HG02610 (cell line): ENCODE measurements around the gene EMSY.
"Not testable (repeated sequence)": the region's sequence is repeated elsewhere in the genome, so short reads cannot be mapped to it uniquely, and the experiment has no call there.

Experiments used
- ATAC-seq: cut with Tn5 transposase; IDR thresholded peaks from one replicate; pipeline ENCODE4 v1.9.1; 2021; ENCODE audit warnings: mild to moderate bottlenecking, moderate library complexity; ENCODE audit not compliant: unreplicated experiment

The EMSY gene

DNA sequence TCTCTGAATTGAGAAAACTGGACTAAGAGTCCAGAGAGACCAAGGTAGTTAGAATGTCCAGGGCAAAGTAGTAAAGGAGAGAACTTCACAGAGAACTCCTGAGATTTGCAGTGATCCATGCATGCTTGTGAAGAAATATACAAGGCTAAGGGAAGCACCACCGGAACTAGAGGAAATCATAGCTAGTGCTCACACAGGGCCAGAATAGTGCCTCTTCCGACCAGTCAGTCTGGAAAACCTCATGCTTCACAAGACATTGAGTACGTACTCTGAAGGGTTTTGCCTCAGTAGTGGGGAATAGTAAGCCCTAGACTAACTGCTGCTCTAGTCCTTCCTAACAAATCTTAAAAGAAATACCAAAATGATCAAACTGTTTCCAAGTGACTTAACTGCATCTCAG is 117.7 kb downstream of the EMSY start:
- no peak for ATAC-seq

DNA sequence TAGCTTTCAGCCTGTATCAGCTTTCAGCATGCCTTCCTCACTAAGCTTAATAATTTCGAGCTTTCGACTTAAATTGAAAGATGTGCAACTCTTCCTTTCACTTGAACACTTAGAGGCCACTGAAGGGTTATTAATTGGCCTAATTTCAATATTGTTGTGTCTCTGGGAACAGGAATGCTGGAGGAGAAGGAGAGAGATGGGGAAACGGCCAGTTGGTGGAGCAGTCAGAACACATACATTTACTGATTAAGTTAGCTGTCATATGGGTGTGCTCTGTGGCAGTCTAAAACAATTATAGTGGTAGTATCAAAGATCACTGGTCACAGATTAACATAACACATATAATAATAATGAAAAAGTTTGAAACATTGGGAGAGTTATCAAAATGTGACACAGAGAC is 119.5 kb downstream of the EMSY start:
- ATAC-seq = no peak

DNA sequence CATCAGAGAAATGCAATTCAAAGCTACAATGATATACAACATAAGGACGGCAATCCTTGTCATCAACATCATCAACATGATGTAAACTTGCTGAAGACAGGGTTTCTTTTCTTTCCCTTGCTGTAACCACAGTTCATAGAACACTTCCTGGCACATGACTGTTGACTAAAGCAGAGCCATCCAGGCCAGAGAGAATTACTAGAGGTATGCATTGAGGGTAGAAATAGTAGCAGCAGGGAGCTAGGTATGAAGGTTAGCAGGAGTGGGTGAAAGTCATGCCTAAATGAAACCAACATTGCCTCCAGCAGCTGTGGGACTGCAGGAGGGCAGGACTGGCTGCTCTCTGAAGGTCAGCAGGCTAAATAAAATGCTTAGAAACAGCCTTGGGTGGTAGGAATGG is 122.0 kb downstream of the EMSY start:
- no peak for ATAC-seq

DNA sequence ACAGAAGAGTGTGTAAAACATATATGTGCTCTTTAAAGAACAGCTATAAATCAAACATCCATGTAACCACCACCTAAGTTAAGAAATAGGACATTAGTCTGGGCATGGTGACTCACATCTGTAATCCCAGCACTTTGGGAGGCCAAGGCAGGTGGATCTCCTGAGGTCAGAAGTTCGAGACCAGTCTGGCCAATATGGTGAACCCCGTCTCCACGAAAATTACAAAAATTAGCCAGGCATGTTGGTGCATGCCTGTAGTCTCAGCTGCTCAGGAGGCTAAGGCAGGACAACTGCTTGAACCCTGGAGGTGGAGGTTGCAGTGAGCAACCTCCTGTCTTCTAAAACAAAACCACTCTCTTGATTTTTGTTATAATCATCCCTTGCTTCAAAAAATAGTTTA is 122.4 kb downstream of the EMSY start:
- ATAC-seq = no peak

DNA sequence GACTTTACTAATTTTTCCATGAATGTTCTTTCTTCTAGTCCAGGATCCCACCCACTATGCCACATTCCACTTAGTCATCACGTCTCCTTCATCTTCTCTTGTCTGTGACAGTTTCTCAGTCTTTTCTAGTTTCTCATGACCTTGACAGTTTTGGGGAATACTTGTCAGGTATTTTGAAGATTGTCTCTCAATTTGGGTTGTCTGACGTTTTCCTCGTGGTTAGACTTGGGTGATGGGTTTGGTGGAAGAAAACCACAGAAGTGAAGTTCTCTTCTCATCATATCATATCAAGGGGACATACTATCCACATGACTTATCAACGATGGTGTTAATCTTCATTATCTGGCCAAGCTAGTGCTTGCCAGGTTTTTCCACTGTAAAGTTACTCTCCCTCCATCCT is 123.3 kb downstream of the EMSY start:
- ATAC-seq = no peak

DNA sequence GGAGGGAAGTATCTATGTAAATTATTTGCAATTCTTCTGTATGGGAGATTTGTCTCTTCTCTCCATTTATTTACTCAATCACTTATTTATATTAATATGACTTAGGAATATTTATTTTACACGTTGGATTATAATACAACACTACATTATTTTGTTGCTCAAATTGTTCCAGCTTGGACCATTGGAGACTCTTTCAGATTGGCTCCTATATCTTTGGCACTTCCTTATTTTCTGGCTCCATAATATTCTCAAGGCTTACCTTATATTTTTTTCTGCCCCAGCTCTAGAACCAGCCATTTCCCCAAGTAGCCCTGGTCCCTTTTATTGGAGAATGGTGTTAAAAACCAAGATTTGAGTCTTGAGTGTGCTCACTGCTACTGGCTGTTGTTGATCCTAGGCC is 123.8 kb downstream of the EMSY start:
- no peak for ATAC-seq

DNA sequence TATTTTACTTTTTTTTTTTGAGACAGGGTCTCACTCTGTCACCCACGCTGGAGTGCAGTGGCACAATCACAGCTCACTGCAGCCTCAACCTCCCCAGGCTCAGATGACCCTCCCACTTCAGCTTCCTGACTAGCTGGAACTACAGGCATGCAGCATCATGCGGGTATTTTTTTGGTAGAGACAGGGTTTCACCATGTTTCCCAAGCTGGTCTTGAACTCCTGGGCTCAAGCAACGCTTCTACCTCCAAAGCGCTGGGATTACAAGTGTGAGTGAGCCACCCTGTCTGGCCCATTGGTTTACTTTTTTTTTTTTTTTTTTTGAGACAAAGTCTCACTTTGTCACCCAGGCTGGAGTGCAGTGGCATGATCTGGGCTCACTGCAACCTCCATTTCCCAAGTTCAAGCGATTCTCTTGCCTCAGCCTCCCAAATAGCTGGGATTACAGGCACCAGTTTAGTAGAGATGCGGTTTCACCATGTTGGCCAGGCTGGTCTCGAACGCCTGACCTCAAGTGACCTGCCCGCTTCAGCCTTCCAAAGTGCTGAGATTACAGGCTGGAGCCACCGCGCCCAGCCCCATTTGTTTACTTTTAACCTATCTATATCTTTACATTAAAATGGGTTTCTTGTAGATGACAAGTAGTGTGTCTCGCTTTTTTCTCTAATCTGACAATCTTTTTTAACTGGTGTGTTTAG is 127.5 kb downstream of the EMSY start:
- ATAC-seq = not testable (repeated sequence)

DNA sequence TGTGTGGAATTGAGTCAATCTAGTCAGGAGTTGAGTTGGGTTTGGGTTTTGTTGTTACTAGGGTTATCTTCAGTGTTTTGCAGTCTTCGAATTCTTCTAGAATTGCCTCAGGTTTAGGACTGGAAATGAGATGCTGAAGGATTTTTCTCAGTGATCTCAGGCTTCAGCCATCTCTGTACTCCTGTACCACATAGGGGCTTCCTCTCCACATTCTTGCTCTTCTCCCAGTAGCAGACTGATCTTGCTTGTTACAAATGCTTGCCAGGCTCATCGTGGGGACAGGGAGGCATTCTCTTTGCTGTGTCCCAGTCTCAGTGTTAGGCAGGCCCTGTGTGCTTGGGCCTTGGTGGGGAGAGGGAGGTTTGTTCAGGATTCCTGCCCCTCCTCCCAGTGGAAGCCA is 129.6 kb downstream of the EMSY start:
- ATAC-seq = no peak

DNA sequence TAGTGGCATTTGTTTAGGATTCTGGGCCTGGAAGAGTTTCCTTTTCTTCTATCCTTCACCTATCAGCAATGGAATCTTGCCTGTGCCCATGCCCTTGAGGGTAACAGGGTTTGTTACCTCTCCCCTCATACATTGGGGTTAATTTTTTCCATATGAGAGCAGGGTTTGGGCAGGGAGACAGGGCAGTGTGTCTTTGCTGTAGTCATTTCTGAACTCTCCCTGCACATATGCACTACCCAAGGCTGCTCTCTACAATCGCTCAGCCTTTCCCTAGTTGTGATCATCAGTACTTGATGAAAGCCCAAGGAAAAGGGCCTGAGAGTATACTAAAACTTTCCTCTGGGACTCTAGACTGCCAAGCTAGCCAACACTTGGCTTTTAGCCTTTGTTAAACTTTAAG is 130.1 kb downstream of the EMSY start:
- ATAC-seq = no peak

DNA sequence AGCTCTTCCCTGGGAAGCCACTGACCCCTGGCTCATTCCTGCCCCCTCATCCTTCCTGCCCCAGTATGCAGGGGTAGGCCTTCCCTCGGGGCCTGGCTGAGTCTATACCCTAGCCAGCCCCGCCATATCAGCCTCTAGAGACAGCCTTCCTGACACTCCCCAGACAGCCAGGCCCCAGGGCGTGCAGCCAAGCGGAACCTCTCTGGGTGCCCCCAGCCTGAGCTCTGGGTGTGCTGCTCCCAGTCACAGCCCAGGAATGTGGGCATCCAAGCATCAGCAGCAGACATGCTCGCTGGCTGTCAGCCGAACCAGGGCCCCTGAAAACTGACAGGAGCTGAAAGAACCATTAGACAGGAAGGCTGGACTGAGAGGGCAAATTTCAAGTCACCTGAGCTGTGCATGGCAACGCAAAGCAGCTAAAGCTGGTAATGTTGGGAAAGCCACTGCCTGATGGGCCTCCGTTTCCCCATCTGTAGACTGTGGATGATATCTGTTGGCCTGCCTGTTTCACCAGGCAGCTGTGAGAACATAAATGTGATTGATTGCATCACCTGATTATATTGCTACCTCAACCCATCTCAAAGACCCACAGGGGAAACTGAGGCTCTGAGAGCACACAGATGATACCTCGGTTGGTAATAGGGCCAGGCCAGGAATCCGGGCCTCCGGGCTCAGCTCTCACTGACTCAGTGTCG is 132.6 kb downstream of the EMSY start:
- no peak for ATAC-seq

DNA sequence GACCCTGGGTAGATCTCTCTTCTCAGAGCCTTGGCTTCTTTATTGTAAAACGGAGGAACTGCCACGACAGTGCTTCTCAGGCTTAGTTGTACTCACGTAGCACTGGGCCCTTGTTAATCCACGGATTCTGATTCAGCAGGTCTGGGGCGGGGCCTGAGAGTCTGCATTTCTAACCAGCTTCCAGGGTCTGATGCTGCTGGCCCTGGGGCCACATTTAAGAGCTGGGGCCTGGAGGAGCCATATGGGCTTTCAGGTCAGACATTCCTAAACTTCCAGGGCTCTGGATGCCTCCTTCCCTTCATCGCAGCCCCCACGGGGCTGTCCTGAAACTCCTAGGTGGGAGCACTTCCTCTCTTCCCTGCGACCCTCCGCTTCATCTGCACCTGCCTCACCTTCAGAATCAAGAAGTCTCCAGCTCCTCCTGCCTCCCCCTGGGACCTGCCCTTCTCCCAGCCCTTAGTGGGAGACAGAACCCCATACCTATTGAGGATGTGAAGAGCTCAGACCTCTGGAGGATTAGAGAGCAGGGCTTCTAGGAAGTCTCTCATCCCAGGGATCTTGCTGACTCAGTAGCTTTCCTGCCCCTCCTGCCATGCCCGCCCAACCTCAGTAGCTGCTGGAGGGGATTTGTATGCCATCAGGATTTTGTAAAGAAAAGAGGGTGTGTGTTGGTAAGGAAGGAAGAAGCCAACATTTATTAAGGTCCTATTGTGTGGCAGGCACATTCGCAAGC is 133.3 kb downstream of the EMSY start:
- ATAC-seq = no peak

DNA sequence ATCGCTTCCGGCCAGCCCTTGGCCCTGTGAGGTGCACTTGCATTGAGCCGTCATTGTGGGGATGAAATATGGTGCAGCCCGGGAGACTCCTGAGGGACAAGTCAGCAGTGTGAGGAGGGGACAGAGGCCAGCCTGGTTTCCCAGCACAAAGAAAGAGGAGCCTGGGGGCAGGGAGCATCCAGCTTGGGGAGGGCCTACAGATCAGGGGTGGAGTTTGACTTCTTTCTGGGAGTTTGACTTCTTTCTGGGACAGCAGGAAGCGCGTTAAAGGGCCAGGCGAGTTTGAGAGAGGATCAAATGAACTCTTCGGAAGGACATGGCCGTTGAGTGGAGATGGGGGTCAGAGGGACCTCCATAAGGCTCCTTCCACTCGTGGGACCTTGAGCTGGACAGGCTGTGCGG is 133.8 kb downstream of the EMSY start:
- no peak for ATAC-seq

DNA sequence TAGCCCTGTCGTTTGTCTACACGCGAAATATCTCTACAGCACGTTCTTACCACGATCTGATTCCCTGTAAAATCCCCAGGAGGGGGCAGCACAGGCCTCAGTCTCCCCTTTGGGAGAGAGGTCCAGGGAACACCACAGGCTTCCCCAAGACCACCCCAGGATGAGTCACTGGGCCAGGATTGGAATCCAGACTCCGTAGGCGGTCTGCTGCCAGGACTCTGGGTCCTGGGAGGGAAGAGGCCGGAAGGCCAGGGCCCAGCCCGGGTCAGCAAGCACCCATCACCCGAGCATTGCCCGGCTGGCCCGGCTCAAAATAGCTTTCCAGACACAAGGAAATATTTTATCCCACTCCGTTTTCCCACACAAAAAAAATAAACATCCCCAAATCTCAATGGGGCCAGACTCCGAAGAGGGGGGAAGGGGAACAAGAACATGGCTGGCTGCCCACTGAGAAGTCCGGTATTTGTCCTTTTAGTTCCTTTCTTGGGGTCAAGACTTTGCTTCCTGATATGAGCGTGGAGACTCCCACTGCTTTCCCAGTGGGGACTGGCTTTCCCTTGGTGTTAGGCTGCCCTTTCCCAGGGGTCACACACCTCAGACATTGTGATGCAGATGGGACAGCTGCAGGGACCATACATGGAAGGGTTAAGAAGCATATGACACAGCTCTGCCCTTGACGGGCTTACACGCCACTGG is 134.4 kb downstream of the EMSY start:
- ATAC-seq = no peak

DNA sequence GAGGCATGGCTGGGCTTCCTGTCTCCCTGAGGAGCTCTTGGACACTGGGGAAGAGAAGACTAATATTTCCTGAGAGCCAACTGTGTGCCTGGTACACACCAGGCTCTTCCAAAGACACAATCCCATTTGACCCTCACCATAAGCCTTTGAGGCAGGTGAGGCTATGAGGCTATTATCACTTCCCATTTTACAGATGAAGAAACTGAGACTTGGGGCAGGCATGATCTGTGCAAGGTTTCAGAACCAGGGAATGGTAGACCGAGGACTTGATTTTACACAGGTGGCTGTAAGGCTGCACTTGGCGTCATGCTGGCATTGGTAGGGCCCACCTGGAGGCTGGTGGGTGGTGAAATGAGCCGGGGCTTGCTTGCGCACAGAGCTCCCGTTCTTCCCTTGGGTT is 134.9 kb downstream of the EMSY start:
- no peak for ATAC-seq

DNA sequence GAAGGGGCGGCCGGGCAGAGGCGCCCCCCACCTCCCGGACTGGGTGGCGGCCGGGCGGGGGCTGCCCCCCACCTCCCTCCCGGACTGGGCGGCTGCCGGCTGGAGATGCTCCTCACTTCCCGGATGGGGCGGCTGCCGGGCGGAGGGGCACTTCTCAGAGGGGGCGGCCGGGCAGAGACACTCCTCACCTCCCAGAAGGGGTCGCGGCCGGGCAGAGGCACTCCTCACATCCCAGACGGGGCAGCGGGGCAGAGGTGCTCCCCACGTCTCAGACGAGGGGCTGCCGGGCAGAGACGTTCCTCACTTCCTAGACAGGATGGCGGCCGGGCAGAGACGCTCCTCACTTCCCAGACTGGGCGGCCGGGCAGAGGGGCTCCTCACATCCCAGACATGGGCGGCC is 137.7 kb downstream of the EMSY start:
- not testable (repeated sequence) for ATAC-seq

DNA sequence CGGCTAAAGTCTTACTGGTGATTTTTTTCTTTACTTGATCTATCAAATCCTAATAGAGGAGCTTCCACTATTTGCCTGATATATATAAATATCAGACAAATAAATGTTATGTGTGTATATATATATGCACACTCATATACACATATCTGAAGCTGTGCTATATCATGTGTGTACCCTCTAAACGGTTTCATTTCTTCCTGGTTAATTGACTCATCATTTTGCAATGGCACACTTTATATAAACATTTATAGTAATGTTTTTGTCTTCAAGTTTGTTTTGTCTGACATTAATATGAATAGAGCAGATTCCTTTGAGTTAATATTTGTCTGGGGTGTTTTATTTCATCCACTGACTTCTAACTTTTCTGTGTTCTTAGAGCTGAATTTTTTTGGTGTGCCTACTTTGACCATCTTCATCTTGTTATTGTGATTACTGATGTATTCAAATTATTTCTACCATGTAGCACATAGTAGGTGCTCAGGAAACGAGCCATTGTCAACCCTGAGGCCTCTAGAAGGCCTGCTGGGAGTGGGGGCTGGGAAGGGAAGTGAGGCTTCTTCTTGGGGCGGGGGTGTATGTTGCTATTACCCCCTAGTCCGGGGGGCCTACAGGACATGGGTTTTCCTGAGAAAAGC is 143.1 kb downstream of the EMSY start:
- no peak for ATAC-seq

DNA sequence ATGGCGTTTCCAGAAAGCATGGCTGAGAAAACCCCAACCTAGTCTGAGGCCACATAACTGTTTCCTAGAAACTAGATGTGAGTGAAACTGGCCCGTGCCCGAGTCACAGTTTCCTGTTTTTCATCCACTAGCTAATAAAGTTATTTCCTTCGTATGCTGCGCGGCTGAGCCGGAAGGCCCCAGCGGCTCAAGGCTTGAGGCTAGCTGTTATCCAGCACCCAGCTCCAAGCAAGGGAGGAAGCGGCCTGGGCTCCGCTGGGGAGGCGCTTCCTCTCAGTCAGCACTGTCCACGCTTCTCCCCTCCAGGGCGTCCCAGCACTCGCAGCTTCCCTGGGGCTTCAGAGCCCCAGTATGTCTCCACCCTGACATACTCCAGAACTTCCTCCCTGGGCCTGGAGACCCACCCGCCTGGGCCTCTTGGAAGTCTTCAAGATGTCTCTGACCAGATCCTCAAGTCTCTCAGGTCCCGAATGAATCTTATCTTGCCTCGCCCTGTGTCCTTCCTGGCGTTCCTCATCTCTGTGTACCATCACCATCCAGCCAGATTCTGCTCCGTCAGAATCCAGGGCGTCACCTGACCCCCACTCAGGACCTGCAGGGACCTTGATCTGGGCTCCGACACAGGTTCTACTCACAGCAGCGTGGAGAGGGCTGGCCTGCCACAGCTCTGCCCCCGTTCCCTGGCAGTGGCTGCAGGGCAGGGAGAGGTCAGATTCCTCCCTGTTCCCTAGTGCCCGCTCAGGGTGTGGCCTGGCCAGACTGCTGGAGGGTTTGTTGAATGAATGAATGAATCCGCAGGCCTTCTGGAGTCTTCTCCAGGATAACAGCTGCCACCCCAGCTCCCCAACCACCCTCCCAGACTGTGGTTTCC is 143.9 kb downstream of the EMSY start:
- no peak for ATAC-seq

DNA sequence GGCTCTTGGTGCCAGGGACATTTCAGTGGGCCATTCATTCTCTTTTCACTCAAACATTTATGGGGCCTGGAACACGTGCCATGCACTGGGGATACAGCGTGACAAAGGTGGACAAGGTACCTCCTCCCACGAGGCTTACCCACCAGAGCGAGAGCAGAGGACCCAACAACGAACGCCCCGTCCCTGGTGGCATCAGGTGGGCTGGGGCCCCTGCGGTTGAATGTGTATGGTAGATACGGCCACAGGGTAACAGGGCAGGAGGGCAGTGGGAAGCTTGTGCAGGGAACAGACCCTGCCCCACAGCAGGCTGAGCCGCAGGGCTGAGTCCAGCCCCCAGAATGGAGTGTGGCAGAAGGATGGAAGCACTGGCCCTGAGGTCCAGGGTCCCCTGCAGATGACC is 144.7 kb downstream of the EMSY start:
- no peak for ATAC-seq

DNA sequence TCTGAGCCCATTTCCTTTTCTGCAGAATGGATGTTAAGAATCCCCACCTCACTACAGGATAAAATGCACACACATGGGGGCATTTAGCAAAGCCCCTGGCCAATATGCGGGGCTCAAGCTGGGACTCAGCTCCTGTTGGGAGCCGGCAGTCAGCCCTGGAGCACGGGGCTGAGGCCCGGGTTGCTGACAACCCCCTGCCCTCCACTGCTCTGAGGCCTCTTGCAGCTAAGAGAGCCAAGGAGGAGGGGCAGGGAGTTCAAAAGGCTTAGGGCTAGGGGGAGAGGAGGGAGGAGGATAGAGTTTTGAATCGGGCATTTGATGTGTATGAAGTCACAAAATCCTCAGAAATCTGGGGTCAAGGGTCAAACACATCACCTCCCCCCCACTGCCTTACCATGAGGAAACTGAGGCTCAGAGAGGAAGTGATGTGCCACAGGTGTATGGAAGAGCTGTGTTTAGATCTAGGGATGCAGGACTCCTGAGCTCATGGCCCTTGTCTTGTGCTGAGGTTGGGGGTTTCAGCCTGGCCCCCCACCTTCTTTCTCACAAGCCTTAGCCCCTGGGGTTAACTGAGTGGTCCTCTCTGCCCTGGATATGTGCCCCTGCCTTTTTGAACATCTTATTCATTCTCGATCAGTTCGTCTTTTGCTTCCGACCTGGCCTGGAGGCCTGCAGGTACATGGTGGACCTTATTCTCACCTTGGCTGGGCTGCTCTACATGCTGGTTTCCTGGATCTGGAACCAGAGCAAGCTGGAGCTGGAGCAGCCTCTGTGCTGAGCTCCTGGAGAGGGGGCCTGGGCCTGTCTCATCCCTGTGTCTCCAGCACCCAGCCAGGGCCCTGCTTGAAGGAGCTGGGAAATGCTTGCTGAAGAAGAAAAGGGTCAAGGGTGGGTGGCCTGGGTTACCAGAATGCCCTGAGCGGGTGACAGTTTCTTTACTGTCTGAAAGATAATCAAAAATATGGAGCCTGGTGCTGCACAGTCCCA is 145.4 kb downstream of the EMSY start:
- no peak for ATAC-seq
